Fibroblast of upper back skin (primary cell): Measurements from ENCODE around the gene HOXA10.

Source experiments
- DNase-seq: peaks from one replicate; pipeline ENCODE4 v3.0.0-alpha.2; 2013

HOXA10 gene

DNA sequence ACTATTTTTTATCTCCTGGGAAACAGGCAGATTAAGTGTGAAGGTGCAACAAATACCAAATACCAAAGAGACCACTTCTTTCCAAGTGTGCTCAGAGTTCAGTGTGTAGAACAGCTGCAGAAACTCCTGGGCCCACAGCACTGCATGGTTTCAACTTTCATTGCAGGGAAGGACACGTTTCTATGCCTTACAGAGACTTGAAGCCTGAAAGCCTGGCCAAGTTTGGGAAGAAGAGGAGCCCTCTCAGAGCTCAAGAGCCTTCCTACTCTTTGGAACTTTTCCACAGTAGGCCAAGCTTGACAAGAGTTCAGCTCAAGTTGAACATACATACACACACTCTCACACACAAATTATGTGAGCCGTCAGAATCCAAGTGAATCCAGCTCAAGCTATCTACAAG is 46.1 kb downstream of the HOXA10 start:
- DNase-seq: peak; percentile 70

DNA sequence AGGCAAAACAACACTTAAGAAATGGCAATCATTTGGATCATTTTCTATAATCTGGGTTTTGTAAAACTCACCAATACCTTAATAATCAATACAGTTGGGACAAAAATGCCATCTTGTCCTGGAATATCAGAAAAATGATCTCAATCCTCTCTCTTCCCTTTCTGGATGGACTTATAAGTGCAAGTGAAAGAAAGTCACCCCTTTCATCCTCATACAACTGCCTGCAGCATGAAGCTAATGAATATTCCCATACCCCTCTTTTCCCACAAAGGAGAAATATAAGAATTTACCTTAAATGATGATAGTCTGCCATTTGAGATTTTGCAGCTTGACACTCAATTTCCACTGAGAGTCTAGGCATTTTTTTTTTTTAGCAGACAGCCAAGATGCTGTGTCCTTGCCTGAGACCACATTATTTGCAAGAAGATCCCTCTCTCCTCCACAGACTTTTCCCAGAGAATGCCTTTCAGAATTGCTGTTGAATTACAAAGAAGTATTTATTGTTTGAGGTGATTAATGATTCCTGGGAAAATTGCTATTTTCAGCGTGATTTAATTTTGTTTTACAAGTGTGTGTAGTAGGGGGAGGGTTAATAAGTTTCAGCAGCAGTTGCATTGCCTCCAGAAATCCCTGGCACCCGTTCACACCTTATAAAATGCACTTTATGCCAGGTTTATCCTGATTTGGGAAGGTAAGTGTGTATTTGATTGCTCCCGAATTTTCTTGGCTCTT is 47.4 kb downstream of the HOXA10 start:
- no peak for DNase-seq

DNA sequence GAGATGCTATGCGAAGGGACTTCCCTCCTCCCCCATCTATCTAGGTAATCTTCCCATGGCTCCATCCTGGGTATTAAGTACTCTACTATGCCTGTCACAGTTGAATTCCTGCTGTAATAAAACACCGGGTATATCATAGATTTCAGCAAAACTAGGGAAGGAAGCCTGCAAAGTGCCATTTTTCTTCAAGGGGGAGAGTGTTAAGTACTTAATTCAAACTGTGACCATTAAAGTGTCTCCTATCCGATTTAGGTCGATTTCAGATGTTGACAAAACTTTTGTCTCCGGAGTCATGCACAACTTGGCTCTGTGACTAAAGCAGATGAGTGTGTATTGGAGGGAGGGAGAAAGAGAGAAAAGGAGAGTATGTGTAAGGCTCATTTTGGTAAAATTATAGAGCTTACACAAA is 48.1 kb downstream of the HOXA10 start:
- no peak for DNase-seq

DNA sequence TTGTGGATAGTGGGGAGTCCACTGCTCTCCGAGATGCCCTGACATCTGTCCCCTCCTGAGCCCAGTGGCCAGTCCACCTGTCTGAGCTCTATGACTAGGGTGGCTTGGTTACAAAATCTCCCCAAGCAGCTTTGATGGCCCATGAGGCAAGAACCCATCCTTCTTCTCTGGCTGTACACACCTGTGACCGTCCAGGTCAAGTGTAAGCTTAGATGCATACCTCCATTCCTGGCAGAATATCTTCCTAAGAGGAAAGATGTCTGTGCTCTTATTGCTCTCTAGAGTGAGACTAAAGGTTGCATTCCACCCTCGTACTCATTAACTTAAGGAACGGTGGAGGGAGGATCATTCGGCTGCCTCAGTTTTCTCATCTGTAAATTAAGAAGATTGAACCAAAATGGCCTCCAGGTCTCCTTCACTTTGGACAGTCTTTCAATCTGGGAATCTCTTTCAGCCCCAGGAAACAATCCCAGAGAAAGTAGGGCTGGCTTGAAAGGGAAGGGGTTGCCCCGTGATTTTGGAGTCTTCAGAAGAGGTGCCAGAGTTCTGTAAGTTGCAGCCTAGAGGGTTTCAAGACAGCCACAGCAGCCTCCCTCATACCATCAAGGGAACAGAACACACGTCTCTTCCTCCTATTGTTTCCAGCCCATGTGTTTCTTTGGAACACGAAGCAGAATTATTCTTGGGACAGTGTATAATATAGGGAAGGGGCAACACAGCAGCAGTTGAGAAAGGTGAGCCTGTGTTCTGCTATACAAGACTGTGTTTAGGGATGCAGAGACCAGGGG is 49.0 kb downstream of the HOXA10 start:
- no peak for DNase-seq

DNA sequence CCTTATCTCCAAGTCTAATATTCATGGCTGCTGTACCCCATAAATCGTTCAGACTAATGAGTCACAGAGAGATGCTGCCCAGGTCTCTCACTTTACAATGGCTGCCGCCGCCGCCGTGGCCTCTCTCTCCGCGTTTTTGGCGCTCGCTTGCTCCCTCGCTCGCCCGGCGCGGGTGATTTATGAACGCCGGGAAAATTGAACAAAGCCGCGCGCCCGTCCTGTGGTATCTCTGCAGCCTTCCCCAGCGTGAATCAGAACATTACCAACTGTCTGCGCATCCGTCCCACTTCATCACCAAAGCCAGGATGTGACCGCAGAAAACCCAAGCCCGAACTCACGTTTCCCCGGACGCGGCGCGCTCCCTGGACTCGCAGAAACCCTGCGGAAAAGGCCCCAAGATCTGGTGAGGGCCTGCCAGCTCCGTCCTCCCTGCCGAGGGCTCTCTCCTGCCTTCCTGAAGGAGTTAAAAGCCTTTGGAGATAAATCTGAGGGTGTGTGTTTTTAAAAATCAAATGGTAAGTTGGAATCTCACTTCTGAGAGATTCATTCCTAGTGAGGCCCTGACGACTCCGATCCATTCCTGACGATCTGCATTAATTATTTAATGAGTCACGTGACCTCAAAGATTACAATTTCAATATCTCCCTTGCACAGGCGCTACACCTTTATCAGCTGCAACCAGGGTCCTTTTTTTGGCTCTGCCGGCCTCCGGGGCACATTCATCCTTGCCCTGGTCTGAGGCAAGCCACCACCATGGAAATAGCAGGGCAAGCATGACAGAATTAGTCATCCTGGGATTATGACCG is 49.8 kb downstream of the HOXA10 start:
- DNase-seq: peak; percentile 95

DNA sequence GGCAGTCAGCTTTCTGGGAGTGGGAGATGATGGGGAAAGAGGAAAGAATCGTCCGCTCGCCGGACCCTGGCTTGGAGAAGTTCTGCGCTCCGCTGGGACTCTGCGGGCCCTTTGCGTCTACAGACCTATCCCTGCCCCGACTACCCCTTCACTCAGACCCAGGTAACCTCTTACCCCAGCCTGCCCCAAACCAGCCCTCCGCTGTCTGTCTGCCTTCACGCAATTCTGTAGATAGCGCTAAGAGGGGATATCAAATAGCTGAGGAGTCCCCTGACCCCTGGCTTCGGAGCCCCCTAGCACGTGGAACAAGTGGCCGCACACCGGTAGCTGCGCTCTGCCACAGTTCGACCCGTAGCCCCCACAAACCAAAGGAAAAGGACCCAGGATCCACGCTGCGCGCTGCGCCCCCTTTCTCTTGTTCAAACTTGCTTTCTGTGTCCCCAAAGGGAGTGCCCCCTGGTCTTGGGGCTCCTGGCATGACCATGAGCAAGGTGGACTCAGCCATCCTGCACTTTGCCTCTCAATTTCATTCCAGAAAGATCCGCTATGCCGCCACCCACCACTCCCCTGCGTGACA is 50.6 kb downstream of the HOXA10 start:
- DNase-seq: no peak

DNA sequence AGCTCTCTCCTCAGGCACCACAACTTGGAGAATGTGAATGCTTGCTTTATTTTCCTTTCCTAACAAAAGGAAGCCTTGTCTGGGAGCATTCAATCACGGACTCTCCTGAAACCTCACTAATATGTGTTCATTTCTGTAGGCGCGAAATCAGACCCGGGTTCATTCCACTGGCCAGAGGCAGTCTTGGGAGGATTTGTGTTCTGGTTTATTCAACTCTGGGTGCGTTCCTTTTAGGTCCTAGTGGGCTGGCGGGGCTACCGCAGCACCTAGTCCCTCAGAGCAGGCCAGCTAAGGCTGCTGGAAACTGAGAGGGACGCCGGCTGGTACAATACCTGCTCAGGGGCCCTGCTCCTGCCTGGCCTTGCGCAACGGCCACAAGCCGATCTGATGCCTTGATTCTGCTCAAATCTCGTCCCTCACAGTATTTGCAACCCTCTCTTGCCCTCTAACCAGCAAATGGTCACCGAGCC is 51.1 kb downstream of the HOXA10 start:
- no peak for DNase-seq

DNA sequence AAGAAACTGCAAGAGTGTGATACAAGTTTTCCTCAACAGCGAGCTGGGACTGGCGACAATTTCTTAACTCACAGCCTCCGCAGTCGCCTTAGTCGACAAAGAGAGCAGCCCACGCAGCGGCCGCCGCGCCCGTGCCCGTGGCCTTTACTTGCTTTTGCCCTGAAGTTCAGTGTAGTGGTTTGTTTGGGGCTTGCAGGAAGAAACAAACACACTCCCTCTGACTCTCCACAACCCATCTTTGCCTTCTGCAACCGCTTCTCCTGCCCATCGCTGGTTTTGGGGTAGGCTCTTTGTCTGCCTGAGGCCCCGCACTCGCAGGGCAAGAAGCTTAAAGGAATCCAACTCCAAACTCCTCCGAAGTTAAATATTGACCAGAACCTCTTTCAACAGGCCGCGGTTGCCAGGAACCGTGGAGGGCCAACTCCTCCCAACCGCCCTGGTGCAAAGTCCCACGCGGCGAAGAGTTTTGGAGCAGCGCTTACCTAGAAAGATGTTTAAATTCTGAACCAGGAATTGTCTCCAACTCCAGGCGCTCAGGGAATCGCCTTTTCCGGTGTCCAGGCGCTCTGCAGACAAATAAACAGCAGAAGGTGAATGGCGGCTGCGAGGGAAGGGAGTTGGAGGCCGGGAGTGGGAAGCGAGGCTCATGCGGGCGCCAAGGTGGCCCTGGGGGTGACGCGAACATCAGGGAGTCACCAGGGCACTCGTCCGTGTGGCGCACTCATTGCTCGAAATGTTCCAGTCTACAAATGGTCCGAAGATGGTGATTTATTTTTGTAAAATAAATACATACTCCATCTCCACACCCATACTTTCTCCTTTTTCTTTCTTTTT is 51.8 kb downstream of the HOXA10 start:
- DNase-seq: no peak

DNA sequence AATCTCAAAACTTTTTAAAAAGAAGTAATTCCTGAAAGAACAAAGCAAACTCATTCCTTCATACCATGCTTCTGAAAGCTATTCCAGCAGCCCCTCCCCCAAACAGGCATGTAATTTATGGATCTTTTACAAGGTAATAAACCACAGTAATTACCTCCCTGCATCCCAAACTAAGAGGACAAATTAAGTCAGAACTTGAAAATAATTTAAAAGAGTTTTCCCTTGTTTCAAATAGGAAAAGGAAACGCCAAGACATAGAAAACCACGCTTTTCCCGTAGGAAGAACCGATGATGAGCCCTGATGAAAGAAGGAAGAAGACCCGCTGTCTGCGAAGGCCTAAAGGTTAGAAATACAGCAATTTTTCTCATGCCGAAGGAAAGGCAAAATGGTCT is 52.4 kb downstream of the HOXA10 start:
- DNase-seq: no peak
